IPS-18c (cell line): ENCODE measurements around the gene RER1.

Source experiments
- H3K4me3 ChIP-seq: 2 replicates; pipeline ENCODE4 v1.7.0; 2013; ENCODE audit warnings: low read depth, mild to moderate bottlenecking, low read length, moderate library complexity; ENCODE audit not compliant: insufficient read depth
- H3K9me3 ChIP-seq: one replicate; pipeline ENCODE4 v1.6.1; 2013; ENCODE audit warnings: mild to moderate bottlenecking, low read length, moderate library complexity; ENCODE audit not compliant: control insufficient read depth, insufficient read depth

Gene RER1

GRCh38 chr1:2352341-2352896 is 39.2 kb upstream of the RER1 start:
- Histone ChIP-seq H3K4me3 (no peak overlapping the region), H3K9me3 (no peaks in the 10 kb centered on the region)

GRCh38 chr1:2352897-2353550 is 38.6 kb upstream of the RER1 start:
- Histone ChIP-seq H3K4me3 (no peak overlapping the region), H3K9me3 (no peaks in the 10 kb centered on the region)

GRCh38 chr1:2353551-2354438 is 37.8 kb upstream of the RER1 start:
- no peaks in the 10 kb centered on the region for H3K9me3 ChIP-seq
- no peak overlapping the region for H3K4me3 ChIP-seq

- H3K9me3 ChIP-seq, result no peaks in the 10 kb centered on the region
- no peak overlapping the region for H3K4me3 ChIP-seq
Observed at GRCh38 chr1:2354511-2355372, 36.9 kb upstream of the RER1 start.

GRCh38 chr1:2355373-2356261 is 36.0 kb upstream of the RER1 start:
- Histone ChIP-seq H3K9me3 (no peaks in the 10 kb centered on the region), H3K4me3 (no peak overlapping the region)

- no peak overlapping the region for H3K4me3 ChIP-seq
- H3K9me3 ChIP-seq, result no peaks in the 10 kb centered on the region
Observed at GRCh38 chr1:2356401-2356800, 35.2 kb upstream of the RER1 start.

- H3K9me3 ChIP-seq, result no peaks in the 10 kb centered on the region
- no peak overlapping the region for H3K4me3 ChIP-seq
Observed at GRCh38 chr1:2356911-2357845, 34.5 kb upstream of the RER1 start.

- no peak overlapping the region for H3K4me3 ChIP-seq
- no peaks in the 10 kb centered on the region for H3K9me3 ChIP-seq
Observed at GRCh38 chr1:2358072-2358471, 33.6 kb upstream of the RER1 start.

- Histone ChIP-seq H3K4me3 (no peak overlapping the region), H3K9me3 (no peaks in the 10 kb centered on the region)
Observed at GRCh38 chr1:2358651-2359640, 32.7 kb upstream of the RER1 start.

- H3K4me3 ChIP-seq, result no peak overlapping the region
Observed at GRCh38 chr1:2360588-2361364, 30.9 kb upstream of the RER1 start.

GRCh38 chr1:2363847-2364513 is 27.7 kb upstream of the RER1 start:
- Histone ChIP-seq H3K4me3 (no peak overlapping the region), H3K9me3 (peaks cover 4% of the 10 kb centered on the region)

More at GRCh38 chr1:2360588-2361364, 30.9 kb upstream of the RER1 start:
- H3K9me3 ChIP-seq, result no peaks in the 10 kb centered on the region

GRCh38 chr1:2368053-2368744 is 23.4 kb upstream of the RER1 start:
- Histone ChIP-seq H3K9me3 (peaks cover 4% of the 10 kb centered on the region), H3K4me3 (no peak overlapping the region)
